NOMO-1 treated with DMSO at 0.1 percent for 48 hours (cell line): Measurements from ENCODE around the gene MRPS15.
"Not testable (repeated sequence)": the region's sequence is repeated elsewhere in the genome, so short reads cannot be mapped to it uniquely, and the experiment has no call there.

Source experiments
- DNase-seq: peaks from one replicate; lab custom pipeline; 2025; ENCODE audit not compliant: unreplicated experiment; lab: John Stamatoyannopoulos, UW

The MRPS15 gene

GRCh38 chr1:36484099-36484498, 19.9 kb upstream of the MRPS15 start:
- no peak for DNase-seq

DNA sequence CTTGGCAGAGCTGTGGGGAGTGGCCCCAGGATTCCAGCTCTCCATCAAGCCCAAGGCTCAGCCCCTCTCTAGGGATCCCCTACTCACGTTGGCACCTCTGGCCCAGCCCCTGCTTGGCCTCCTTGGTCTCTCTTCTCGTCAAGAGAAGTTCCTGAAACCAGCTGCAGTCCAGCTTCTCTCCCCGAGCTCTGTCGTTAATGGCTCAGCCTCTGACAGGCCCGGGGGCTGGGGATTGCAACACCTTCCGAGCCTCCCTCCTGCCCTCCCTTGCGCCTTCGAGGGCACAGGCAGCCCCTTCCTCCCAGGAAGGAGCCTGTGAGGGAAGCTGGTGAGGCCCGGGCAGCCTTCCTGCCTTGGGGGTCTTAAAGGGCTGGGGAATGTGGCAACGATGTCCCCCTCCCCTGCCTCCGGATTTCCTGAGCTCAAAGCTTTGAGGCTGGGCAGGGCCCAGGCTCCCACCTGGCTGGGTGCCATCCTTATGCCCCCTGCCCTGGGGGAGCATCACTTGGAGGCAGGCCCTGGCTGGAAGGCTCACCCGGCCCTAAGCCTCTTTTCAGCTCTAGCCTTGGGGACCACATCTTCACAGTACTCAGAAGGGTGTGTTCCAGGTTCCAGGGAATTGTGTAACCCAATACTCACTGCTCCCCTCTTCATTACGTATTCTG, 18.7 kb upstream of the MRPS15 start, which contains the start of gene CSF3R:
CSF3R (minus strand) TSS at position 190 of the 665 bp plus-strand sequence. CDS start 3,417 bp downstream, outside the sequence.
- peak; percentile 69 for DNase-seq

GRCh38 chr1:36481771-36482723, 17.9 kb upstream of the MRPS15 start:
- DNase-seq: peak; percentile 6

DNA sequence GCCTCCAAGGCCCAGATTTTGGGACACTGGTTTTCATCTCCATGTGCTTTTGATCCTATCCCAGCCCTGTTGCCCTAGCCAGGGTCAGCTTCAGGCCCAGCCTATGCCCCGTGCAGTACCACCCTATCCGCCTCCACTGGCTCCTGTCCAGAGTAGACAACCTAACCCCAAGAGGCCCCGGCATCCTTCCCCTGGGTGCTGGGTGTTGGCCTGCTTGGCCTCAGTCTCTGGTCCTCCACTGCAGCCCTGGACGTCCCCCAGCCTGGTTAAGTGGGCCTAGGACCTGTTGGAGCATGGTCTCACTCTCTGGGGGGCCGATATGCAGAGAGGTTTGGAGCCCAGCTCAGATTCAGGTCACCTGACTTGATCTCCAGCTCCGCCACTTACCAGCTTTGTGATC, 16.9 kb upstream of the MRPS15 start:
- DNase-seq: no peak

GRCh38 chr1:36480161-36480560, 16.0 kb upstream of the MRPS15 start:
- DNase-seq: no peak

DNA sequence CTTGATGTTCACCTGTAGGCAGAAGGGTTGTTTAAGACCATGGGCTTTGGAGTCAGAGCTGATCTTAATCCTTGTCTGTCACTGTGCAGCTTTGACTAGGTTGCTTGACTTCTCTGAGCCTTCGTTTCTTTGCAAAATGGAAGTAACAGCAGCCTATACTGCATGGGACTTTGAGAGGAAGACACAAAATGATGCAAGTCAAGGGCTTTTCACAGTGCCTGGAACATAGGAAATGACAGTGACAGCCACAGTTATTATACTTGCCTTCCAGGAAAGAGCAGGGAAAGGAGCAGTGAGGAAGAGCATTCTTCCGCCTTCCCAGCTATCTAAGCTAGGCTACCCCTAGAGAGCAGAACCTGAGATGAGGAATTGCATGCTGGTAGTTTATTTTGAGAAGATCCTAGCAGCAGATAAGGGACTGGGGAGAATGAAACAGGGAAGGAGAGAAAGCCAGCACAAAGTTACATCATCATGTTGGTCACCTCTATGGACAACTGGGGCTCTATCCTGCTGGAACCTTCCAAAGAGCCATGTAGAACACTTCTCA, 15.4 kb upstream of the MRPS15 start:
- DNase-seq: no peak

- DNase-seq: not testable (repeated sequence)
These were observed 13.4 kb upstream of the MRPS15 start for GRCh38 chr1:36477615-36478014.

DNA sequence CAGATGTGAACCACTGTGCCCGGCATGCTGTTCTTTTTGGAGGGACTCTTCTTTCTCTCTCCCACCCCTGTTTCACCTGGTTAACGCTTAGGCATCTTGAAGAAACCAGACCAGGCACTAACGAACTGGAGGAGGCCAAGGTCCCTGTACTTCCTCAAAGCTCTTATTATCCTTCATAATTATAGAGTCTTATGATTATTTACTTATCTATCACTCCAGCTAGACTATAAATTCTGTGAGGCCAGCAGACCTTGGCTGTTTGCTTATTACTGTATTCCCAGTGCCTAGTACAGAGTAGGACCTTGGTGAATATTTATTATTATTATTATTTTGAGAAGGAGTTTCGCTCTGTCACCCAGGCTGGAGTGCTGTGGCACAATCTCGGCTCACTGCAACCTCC, 12.8 kb upstream of the MRPS15 start:
- no peak for DNase-seq

GRCh38 chr1:36475910-36476604, 11.9 kb upstream of the MRPS15 start:
- no peak for DNase-seq

DNA sequence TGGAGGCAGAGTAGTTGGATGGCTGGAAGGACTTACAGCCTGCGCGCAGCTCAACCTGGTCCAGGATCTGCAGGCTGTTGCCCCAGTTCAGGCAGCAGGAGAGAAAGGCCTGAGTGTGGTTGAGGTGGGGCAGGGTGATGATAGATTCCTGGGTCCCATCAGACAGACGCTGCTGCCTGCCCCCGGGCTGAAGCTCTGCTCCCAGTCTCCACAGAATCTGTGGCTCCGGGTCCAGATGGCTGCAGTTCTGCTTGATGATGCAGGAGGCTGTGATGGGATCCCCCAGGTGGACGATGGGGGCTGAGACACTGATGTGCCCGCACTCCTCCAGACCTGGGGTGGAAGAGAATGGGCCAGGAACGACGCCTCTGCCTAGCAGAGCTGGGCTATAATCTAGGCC, 11.2 kb upstream of the MRPS15 start:
- no peak for DNase-seq

DNA sequence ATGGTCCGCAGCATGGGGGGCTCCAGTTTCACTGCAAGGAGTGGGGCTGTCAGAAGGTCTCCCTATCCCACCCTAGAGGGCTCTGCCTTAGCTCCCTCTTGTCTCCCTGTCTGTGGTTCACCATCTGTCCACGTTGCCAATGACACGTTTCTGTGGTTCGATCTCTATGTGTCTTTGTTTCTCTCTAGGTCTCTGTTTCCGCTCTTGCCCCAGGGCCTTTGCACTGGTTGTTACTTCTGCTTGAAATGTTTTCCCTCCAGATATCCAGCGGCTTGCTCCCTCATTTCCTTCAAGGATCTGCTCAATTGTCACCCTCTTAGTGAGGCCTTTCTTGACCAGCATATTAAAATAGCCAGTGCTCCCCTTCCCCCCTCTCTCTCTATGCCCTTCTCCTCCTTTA, 8.5 kb upstream of the MRPS15 start:
- no peak for DNase-seq

- no peak for DNase-seq
These were observed 7.9 kb upstream of the MRPS15 start for GRCh38 chr1:36471830-36472641.

GRCh38 chr1:36469163-36469562, 5.0 kb upstream of the MRPS15 start:
- no peak for DNase-seq

- no peak for DNase-seq
These were observed 3.7 kb upstream of the MRPS15 start for GRCh38 chr1:36467700-36468455.

- no peak for DNase-seq
These were observed 2.8 kb upstream of the MRPS15 start for GRCh38 chr1:36467027-36467410.

- no peak for DNase-seq
These were observed 2.3 kb upstream of the MRPS15 start for GRCh38 chr1:36466370-36467026.

DNA sequence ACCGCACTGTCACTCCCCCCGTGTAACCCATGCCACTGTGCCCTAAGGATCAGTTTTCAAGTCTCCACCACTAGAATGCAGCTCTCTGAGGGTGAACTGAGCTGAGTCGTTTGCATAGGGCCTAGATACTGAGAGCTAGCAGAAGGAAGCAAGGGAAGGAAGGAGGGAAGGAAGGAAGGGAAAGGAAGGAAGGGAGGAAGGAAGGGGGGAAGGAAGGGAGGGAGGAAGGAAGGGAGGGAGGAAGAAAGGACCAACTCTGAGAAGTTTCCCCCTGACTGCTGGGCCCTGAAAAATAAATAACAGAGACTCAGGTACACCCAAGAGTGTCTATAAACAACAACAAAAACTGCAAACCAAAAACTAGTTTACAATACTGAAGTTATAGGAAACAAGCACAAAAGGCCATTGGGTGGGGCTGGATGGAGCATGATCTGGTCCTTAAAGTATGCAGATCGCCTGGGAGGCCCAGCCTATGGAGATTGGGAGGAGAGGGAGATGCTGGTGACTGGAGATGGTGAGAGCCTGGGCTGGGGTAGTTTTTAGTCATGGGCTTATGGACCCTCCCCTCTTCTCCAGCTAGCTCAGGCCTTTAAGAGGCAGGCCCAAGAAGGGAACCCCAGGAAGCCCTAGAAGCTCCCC, 1.7 kb upstream of the MRPS15 start:
- DNase-seq: no peak

- no peak for DNase-seq
These were observed 615 bp upstream of the MRPS15 start for GRCh38 chr1:36464605-36465393.
